Measurements from ENCODE around the gene ACVRL1. TPM values are rescaled to one million over a fixed set of nuclear protein-coding genes. Genes with fewer than 3 reads are reported as not detected.
A peak's percentile ranks its signal among the peaks of the same experiment; 100 is the strongest.

Gene ACVRL1
- total and polyA plus RNA-seq, 9 of the 15 experiments (the other 6 are each of a cell fraction or from before 2014, with no cell fraction given), result 0.07 to 1.4 (median 0.30) TPM

GRCh38 chr12:51972849-51973273 is 65.6 kb downstream of the ACVRL1 start (continued):
- peak; percentile 54; the same call in 1 of the 2 replicates for TF ChIP-seq PKNOX1 (IDR thresholded peaks at IDR 0.05)
- TF ChIP-seq NRF1 (conservative IDR thresholded peaks at IDR 0.05 in 1 of 2, IDR thresholded peaks at IDR 0.05 in 1 of 2), result peak in 1 of 2 experiments; percentile 37; a peak in 2 of 4 replicates
- TF ChIP-seq ZNF766 (CRISPR knock-in tag; conservative IDR thresholded peaks at IDR 0.05), result peak; percentile 85
- peak; percentile 93 for TF ChIP-seq CTBP1 (IDR thresholded peaks at IDR 0.05; ENCODE audit: borderline replicate concordance)
- 0 out of 2 replicates have a peak, but pooled peaks have one; percentile 49 for TF ChIP-seq TRIM28 (IDR thresholded peaks at IDR 0.05)
- peak; percentile 16; the same call in 1 of the 2 replicates for TF ChIP-seq USF2 (CRISPR knock-in tag; IDR thresholded peaks at IDR 0.05)
- TF ChIP-seq THRAP3 (IDR thresholded peaks at IDR 0.05; ENCODE audit: borderline replicate concordance), result no peak
- peak in 1 of 2 experiments; percentile 56 for TF ChIP-seq NCOA2 (IDR thresholded peaks at IDR 0.05; ENCODE audit: partially characterized antibody in 2 of 2)
- peak; percentile 75 for TF ChIP-seq GATA2 (CRISPR knock-in tag; IDR thresholded peaks at IDR 0.05)
- TF ChIP-seq ZMIZ1 (IDR thresholded peaks at IDR 0.05; ENCODE audit: low read depth in 2 of 2, low read length in 2 of 2), result peak; percentile 4 to 86; a peak in 2 of 4 replicates
- TF ChIP-seq PHTF2 (CRISPR knock-in tag; IDR thresholded peaks at IDR 0.05), result no peak
- no peak for TF ChIP-seq CREB5 (CRISPR knock-in tag; IDR thresholded peaks at IDR 0.05)
- TF ChIP-seq SOX6 (IDR thresholded peaks at IDR 0.05), result peak; percentile 99
- TF ChIP-seq TCF3 (CRISPR knock-in tag; IDR thresholded peaks at IDR 0.05), result peak; percentile 94
- peak; percentile 67; the same call in 1 of the 2 replicates for TF ChIP-seq ZNF395 (CRISPR knock-in tag; IDR thresholded peaks at IDR 0.05)
- TF ChIP-seq ELF2 (CRISPR knock-in tag; IDR thresholded peaks at IDR 0.05), result peak; percentile 56; the same call in 1 of the 2 replicates
